ENCODE results near the gene KIF2A. TPM values are rescaled to one million over a fixed set of nuclear protein-coding genes. Genes with fewer than 3 reads are reported as not detected.

The KIF2A gene
- total and polyA plus RNA-seq, 9 of the 15 experiments (the other 6 are each of a cell fraction or from before 2014, with no cell fraction given) = 42.6 to 126 (median 77.6) TPM

- TF ChIP-seq ZFX (CRISPR knock-in tag; IDR thresholded peaks at IDR 0.05) (no peak), POLR3G (IDR thresholded peaks at IDR 0.05; ENCODE audit: extremely low read depth, insufficient read length, insufficient replicate concordance) (no peak), CEBPB (tag; IDR thresholded peaks at IDR 0.05) (no peak), HMGXB4 (CRISPR knock-in tag; IDR thresholded peaks at IDR 0.05) (no peak), HCFC1 (IDR thresholded peaks at IDR 0.05; ENCODE audit: low read depth, low read length) (no peak)
- TF ChIP-seq, protein P1, sequence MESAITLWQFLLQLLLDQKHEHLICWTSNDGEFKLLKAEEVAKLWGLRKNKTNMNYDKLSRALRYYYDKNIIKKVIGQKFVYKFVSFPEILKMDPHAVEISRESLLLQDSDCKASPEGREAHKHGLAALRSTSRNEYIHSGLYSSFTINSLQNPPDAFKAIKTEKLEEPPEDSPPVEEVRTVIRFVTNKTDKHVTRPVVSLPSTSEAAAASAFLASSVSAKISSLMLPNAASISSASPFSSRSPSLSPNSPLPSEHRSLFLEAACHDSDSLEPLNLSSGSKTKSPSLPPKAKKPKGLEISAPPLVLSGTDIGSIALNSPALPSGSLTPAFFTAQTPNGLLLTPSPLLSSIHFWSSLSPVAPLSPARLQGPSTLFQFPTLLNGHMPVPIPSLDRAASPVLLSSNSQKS (CRISPR knock-in tag; IDR thresholded peaks at IDR 0.05) = no peak
- TF ChIP-seq, protein P2, sequence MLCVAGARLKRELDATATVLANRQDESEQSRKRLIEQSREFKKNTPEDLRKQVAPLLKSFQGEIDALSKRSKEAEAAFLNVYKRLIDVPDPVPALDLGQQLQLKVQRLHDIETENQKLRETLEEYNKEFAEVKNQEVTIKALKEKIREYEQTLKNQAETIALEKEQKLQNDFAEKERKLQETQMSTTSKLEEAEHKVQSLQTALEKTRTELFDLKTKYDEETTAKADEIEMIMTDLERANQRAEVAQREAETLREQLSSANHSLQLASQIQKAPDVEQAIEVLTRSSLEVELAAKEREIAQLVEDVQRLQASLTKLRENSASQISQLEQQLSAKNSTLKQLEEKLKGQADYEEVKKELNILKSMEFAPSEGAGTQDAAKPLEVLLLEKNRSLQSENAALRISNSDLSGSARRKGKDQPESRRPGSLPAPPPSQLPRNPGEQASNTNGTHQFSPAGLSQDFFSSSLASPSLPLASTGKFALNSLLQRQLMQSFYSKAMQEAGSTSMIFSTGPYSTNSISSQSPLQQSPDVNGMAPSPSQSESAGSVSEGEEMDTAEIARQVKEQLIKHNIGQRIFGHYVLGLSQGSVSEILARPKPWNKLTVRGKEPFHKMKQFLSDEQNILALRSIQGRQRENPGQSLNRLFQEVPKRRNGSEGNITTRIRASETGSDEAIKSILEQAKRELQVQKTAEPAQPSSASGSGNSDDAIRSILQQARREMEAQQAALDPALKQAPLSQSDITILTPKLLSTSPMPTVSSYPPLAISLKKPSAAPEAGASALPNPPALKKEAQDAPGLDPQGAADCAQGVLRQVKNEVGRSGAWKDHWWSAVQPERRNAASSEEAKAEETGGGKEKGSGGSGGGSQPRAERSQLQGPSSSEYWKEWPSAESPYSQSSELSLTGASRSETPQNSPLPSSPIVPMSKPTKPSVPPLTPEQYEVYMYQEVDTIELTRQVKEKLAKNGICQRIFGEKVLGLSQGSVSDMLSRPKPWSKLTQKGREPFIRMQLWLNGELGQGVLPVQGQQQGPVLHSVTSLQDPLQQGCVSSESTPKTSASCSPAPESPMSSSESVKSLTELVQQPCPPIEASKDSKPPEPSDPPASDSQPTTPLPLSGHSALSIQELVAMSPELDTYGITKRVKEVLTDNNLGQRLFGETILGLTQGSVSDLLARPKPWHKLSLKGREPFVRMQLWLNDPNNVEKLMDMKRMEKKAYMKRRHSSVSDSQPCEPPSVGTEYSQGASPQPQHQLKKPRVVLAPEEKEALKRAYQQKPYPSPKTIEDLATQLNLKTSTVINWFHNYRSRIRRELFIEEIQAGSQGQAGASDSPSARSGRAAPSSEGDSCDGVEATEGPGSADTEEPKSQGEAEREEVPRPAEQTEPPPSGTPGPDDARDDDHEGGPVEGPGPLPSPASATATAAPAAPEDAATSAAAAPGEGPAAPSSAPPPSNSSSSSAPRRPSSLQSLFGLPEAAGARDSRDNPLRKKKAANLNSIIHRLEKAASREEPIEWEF (CRISPR knock-in tag; IDR thresholded peaks at IDR 0.05) = no peak
- Histone ChIP-seq H3K9ac (ENCODE audit: insufficient read depth in 1 of 2, low read depth in 2 of 2, low read length in 2 of 2) (no peak overlapping the region), H3K27ac (ENCODE audit: extremely low read depth, low read depth, low read length) (no peak overlapping the region), H3K27me3 (ENCODE audit: control insufficient read depth in 2 of 2, insufficient read depth in 2 of 2, low read length in 2 of 2) (no peaks in the 10 kb centered on the region), H3K4me3 (no peak overlapping the region), H2AFZ (ENCODE audit: low read depth, low read length) (no peak overlapping the region), H3K9me1 (ENCODE audit: control insufficient read depth, insufficient read depth, low read length) (no peaks in the 10 kb centered on the region), H3K36me3 (ENCODE audit: control insufficient read depth, insufficient read depth, low read length) (no peaks in the 10 kb centered on the region), H3K9me3 (replicated peaks; ENCODE audit: control insufficient read depth, insufficient read depth, low read depth, low read length) (peaks cover 20% of the 10 kb centered on the region; the same call in 1 of the 2 replicates), H3K4me1 (replicated peaks in 1 of 2; ENCODE audit: control insufficient read depth in 2 of 2, insufficient read depth in 2 of 2, low read length in 2 of 2) (peaks cover 0 to 14% of the 10 kb centered on the region in 2 experiments; a peak in 4 of 5 replicates), H4K20me1 (replicated peaks; ENCODE audit: control insufficient read depth, insufficient read depth, low read length) (no peaks in the 10 kb centered on the region), H3K79me2 (ENCODE audit: control insufficient read depth, insufficient read depth, low read length) (no peaks in the 10 kb centered on the region), H3K4me2 (ENCODE audit: insufficient read depth, low read length) (no peak overlapping the region)
- no peak for ATAC-seq
- CTCF ChIA-PET (ENCODE audit: low intra/inter-chr PET ratio) = no interaction called here
- FAIRE-seq = no peak
- no TSS peak for BruUV-seq (replicated peaks)
- POLR2A ChIA-PET = interaction anchor here (1.4 kb wide), 1 partner anchor 8 kb away, joined by 3 read pairs; no protein-coding TSS in a partner anchor
- DNase-seq (ENCODE audit: extremely low read depth in 1 of 4, low spot score in 3 of 4) = no peak
- WGBS (ENCODE audit: insufficient coverage, low coverage, missing lambda C conversion rate) = 63% methylated on average over 2 of the region's 2 CpGs
- in situ Hi-C loops (cut with MboI) = no loop called here
- intact Hi-C loops (cut with micrococcal nuclease) = no loop called here
Observed at GRCh38 chr5:62283861-62284260, 22.1 kb upstream of the KIF2A start.
